ENCODE measurements around the gene TULP4. TPM values are rescaled to one million over a fixed set of nuclear protein-coding genes. Genes with fewer than 3 reads are reported as not detected.

Gene TULP4
- total and polyA plus RNA-seq, 7 donors = 2.4 to 142 (median 98.7) TPM

- Histone ChIP-seq H3K27me3 (no peaks in the 10 kb centered on the region), H3K4me1 (peaks cover 0 to 8% (median 2%) of the 10 kb centered on the region in 4 donors), H3K27ac (peak overlapping the region in 1 of 4 donors; percentile 0), H3K36me3 (no peaks in the 10 kb centered on the region), H3K4me3 (no peak overlapping the region), H3K9me3 (no peaks in the 10 kb centered on the region)
- intact Hi-C loops (cut with DNase I) = no loop called here
- WGBS, 2 donors = 85 to 93% methylated on average over 2 of the region's 2 CpGs
- no peak for TF ChIP-seq CTCF (IDR thresholded peaks at IDR 0.05)
- no peak for TF ChIP-seq POLR2AphosphoS5 (IDR thresholded peaks at IDR 0.05)
- no peak for TF ChIP-seq POLR2A (IDR thresholded peaks at IDR 0.05)
- TF ChIP-seq EP300 (IDR thresholded peaks at IDR 0.05) = no peak
- DNase-seq = no peak
Observed at GRCh38 chr6:158268361-158269147, 43.7 kb upstream of the TULP4 start.

- Histone ChIP-seq H3K4me1 (peaks cover 0 to 8% (median 2%) of the 10 kb centered on the region in 4 donors), H3K36me3 (no peaks in the 10 kb centered on the region), H3K9me3 (no peaks in the 10 kb centered on the region), H3K4me3 (no peak overlapping the region), H3K27me3 (no peaks in the 10 kb centered on the region), H3K27ac (no peak overlapping the region)
- no peak for DNase-seq
- WGBS, 2 donors = 90 to 95% methylated on average over 3 of the region's 3 CpGs
- intact Hi-C loops (cut with DNase I) = no loop called here
- TF ChIP-seq EP300 (IDR thresholded peaks at IDR 0.05) = no peak
- TF ChIP-seq POLR2AphosphoS5 (IDR thresholded peaks at IDR 0.05) = no peak
- no peak for TF ChIP-seq POLR2A (IDR thresholded peaks at IDR 0.05)
Observed at GRCh38 chr6:158269657-158270056, 42.6 kb upstream of the TULP4 start.

GRCh38 chr6:158270389-158271127 is 41.7 kb upstream of the TULP4 start:
- peaks cover 0 to 8% (median 2%) of the 10 kb centered on the region in 4 donors for H3K4me1 ChIP-seq
- no peak overlapping the region for H3K27ac ChIP-seq
- H3K4me3 ChIP-seq = no peak overlapping the region
- DNase-seq = no peak
- no peaks in the 10 kb centered on the region for H3K9me3 ChIP-seq
- no peaks in the 10 kb centered on the region for H3K27me3 ChIP-seq
- WGBS, 2 donors = 87 to 95% methylated on average over 11 of the region's 11 CpGs
- H3K36me3 ChIP-seq = no peaks in the 10 kb centered on the region
- no peak for TF ChIP-seq CTCF (IDR thresholded peaks at IDR 0.05)
- TF ChIP-seq POLR2AphosphoS5 (IDR thresholded peaks at IDR 0.05) = no peak
- no peak for TF ChIP-seq POLR2A (IDR thresholded peaks at IDR 0.05)
- no peak for TF ChIP-seq EP300 (IDR thresholded peaks at IDR 0.05)
- intact Hi-C loops (cut with DNase I) = no loop called here

- no peak for DNase-seq
- intact Hi-C loops (cut with DNase I) = no loop called here
- no peaks in the 10 kb centered on the region for H3K36me3 ChIP-seq
- H3K27me3 ChIP-seq = no peaks in the 10 kb centered on the region
- TF ChIP-seq POLR2A (IDR thresholded peaks at IDR 0.05) = no peak
- no peak for TF ChIP-seq POLR2AphosphoS5 (IDR thresholded peaks at IDR 0.05)
- TF ChIP-seq CTCF (IDR thresholded peaks at IDR 0.05) = no peak
- TF ChIP-seq EP300 (IDR thresholded peaks at IDR 0.05) = no peak
- no peaks in the 10 kb centered on the region for H3K9me3 ChIP-seq
- no peak overlapping the region for H3K4me3 ChIP-seq
- 97 to 100% methylated on average over 1 of the region's 1 CpG for WGBS, 2 donors
- H3K27ac ChIP-seq = no peak overlapping the region
- H3K4me1 ChIP-seq = peaks cover 0 to 8% (median 2%) of the 10 kb centered on the region in 4 donors
Observed at GRCh38 chr6:158272324-158272723, 39.9 kb upstream of the TULP4 start.

- intact Hi-C loops (cut with DNase I) = no loop called here
- Histone ChIP-seq H3K4me1 (peaks cover 0 to 10% (median 0%) of the 10 kb centered on the region in 4 donors), H3K9me3 (no peaks in the 10 kb centered on the region), H3K27me3 (no peaks in the 10 kb centered on the region), H3K27ac (no peak overlapping the region), H3K36me3 (no peaks in the 10 kb centered on the region), H3K4me3 (no peak overlapping the region)
- no peak for TF ChIP-seq EP300 (IDR thresholded peaks at IDR 0.05)
- no peak for TF ChIP-seq POLR2AphosphoS5 (IDR thresholded peaks at IDR 0.05)
- TF ChIP-seq CTCF (IDR thresholded peaks at IDR 0.05) = no peak
- no peak for TF ChIP-seq POLR2A (IDR thresholded peaks at IDR 0.05)
- WGBS, 2 donors = 94 to 95% methylated on average over 2 of the region's 2 CpGs
- DNase-seq = no peak
Observed at GRCh38 chr6:158278004-158278403, 34.3 kb upstream of the TULP4 start.

All from sigmoid colon (tissue), 7 donors.